H9 (cell line): Measurements from ENCODE around the gene PSMG2. TPM values are rescaled to one million over a fixed set of nuclear protein-coding genes. Genes with fewer than 3 reads are reported as not detected.

ENCODE experiments used
- DNase-seq: peaks from one replicate; pipeline ENCODE4 v3.0.0-alpha.2; 2017
- H2AFZ ChIP-seq: one replicate; pipeline ENCODE4 v1.6.1; 2013; ENCODE audit warnings: mild to moderate bottlenecking, low read length, control low read depth, moderate library complexity
- H2AK5ac ChIP-seq: 2 replicates; pipeline ENCODE4 v1.6.1; 2013; ENCODE audit warnings: low read length, control low read depth, mixed read lengths; ENCODE audit not compliant: insufficient read length
- H2BK120ac ChIP-seq: one replicate; pipeline ENCODE4 v1.6.1; 2013; ENCODE audit warnings: low read depth, mild to moderate bottlenecking, low read length, control low read depth, inconsistent platforms; ENCODE audit not compliant: poor library complexity, severe bottlenecking
- H2BK12ac ChIP-seq: 2 replicates; pipeline ENCODE4 v1.6.1; 2013; ENCODE audit warnings: low read length, control low read depth, mixed read lengths, low read depth; ENCODE audit not compliant: insufficient read length
- H2BK15ac ChIP-seq: 2 replicates; pipeline ENCODE4 v1.6.1; 2013; ENCODE audit warnings: low read depth, low read length, control low read depth
- H2BK20ac ChIP-seq: one replicate; pipeline ENCODE4 v1.6.1; 2013; ENCODE audit warnings: low read depth, mild to moderate bottlenecking, low read length, control low read depth, inconsistent platforms; ENCODE audit not compliant: poor library complexity, severe bottlenecking
- H2BK5ac ChIP-seq: 2 replicates; pipeline ENCODE4 v1.6.1; 2013; ENCODE audit warnings: low read length, control low read depth, mixed read lengths; ENCODE audit not compliant: insufficient read length
- H3K14ac ChIP-seq: 2 replicates; pipeline ENCODE4 v1.6.1; 2013; ENCODE audit warnings: low read length, control low read depth; ENCODE audit not compliant: insufficient read depth
- H3K18ac ChIP-seq: 2 replicates; pipeline ENCODE4 v1.6.1; 2013; ENCODE audit warnings: low read depth, mild to moderate bottlenecking, mixed read lengths, low read length, control low read depth; ENCODE audit not compliant: insufficient read length
- H3K23ac ChIP-seq: 2 replicates; pipeline ENCODE4 v1.6.1; 2013; ENCODE audit warnings: low read length, control low read depth, mixed read lengths, low read depth; ENCODE audit not compliant: insufficient read length
- H3K23me2 ChIP-seq: 2 replicates; pipeline ENCODE4 v1.6.1; 2013; ENCODE audit warnings: low read depth, mild to moderate bottlenecking, mixed read lengths, low read length, control low read depth; ENCODE audit not compliant: insufficient read length, poor library complexity, severe bottlenecking
- H3K27ac ChIP-seq: 2 replicates; pipeline ENCODE4 v1.5.1; 2013; ENCODE audit warnings: low read length, control low read depth, mixed read lengths, low read depth; ENCODE audit not compliant: insufficient read length
- H3K27me3 ChIP-seq: 2 replicates; pipeline ENCODE4 v1.6.1; 2013; ENCODE audit warnings: low read length, control low read depth, inconsistent platforms; ENCODE audit not compliant: insufficient read depth
- H3K4ac ChIP-seq: 2 replicates; pipeline ENCODE4 v1.6.1; 2013; ENCODE audit warnings: low read depth, mild to moderate bottlenecking, control low read depth, inconsistent platforms, low read length, moderate library complexity
- H3K4me1 ChIP-seq: 2 replicates; pipeline ENCODE4 v1.6.1; 2013; ENCODE audit warnings: low read length, control low read depth, inconsistent platforms; ENCODE audit not compliant: insufficient read depth
- H3K4me2 ChIP-seq: 2 replicates; pipeline ENCODE4 v1.6.1; 2013; ENCODE audit warnings: low read length, control low read depth, mixed read lengths; ENCODE audit not compliant: insufficient read length, insufficient read depth
- H3K56ac ChIP-seq: 2 replicates; pipeline ENCODE4 v1.6.1; 2013; ENCODE audit warnings: low read depth, mild to moderate bottlenecking, mixed read lengths, low read length, control low read depth; ENCODE audit not compliant: insufficient read length
- H3K79me1 ChIP-seq: 2 replicates; pipeline ENCODE4 v1.6.1; 2013; ENCODE audit warnings: low read depth, mild to moderate bottlenecking, moderate library complexity, low read length, control low read depth, inconsistent platforms; ENCODE audit not compliant: insufficient read depth, poor library complexity, severe bottlenecking
- H3K79me2 ChIP-seq: 2 replicates; pipeline ENCODE4 v1.6.1; 2013; ENCODE audit warnings: low read length, control low read depth, inconsistent platforms; ENCODE audit not compliant: insufficient read depth
- H3K9ac ChIP-seq: 2 replicates; pipeline ENCODE4 v1.6.1; 2013; ENCODE audit warnings: low read length, control low read depth, mixed read lengths; ENCODE audit not compliant: insufficient read length; ENCODE audit errors: extremely low read depth
- H3K9me3 ChIP-seq: one replicate; pipeline ENCODE4 v1.6.1; 2013; ENCODE audit warnings: low read depth, low read length, inconsistent platforms; ENCODE audit not compliant: control insufficient read depth
- H3T11ph ChIP-seq: one replicate; pipeline ENCODE4 v1.6.1; 2013; ENCODE audit warnings: mild to moderate bottlenecking, low read length, control low read depth, inconsistent platforms
- H4K20me1 ChIP-seq: one replicate; pipeline ENCODE4 v1.6.1; 2013; ENCODE audit not compliant: control insufficient read depth, insufficient read length, insufficient read depth
- H4K5ac ChIP-seq: 2 replicates; pipeline ENCODE4 v1.6.1; 2013; ENCODE audit warnings: low read depth, mild to moderate bottlenecking, mixed read lengths, low read length, control low read depth; ENCODE audit not compliant: insufficient read length
- H4K8ac ChIP-seq: replicated peaks from 2 replicates; pipeline ENCODE4 v1.6.1; 2013; ENCODE audit warnings: low read length, control low read depth, mixed read lengths, low read depth; ENCODE audit not compliant: insufficient read length
- H4K91ac ChIP-seq: 2 replicates; pipeline ENCODE4 v1.6.1; 2013; ENCODE audit warnings: low read depth, mild to moderate bottlenecking, moderate library complexity, mixed read lengths, low read length, control low read depth; ENCODE audit not compliant: insufficient read length
- H3K27ac Mint-ChIP-seq, 3 experiments: 2 replicates in 2 of 3; 3 replicates in 1 of 3; pipeline ENCODE4 v1.8.0; 2020 to 2021; ENCODE audit warnings: mixed read lengths in 3 of 3, mild to moderate bottlenecking in 1 of 3, moderate library complexity in 1 of 3
- H3K27me3 Mint-ChIP-seq: 2 replicates; pipeline ENCODE4 v1.8.0; 2021; ENCODE audit warnings: low read depth, mild to moderate bottlenecking, moderate library complexity, mixed read lengths
- H3K36me3 Mint-ChIP-seq, 3 experiments: 2 replicates in 2 of 3; 3 replicates in 1 of 3; pipeline ENCODE4 v1.8.0; 2020 to 2021; ENCODE audit warnings: low read depth in 3 of 3, mixed read lengths in 3 of 3; ENCODE audit not compliant: insufficient read depth in 1 of 3
- H3K4me1 Mint-ChIP-seq, 2 experiments: 2 replicates each; pipeline ENCODE4 v1.8.0; 2020; ENCODE audit warnings: mixed read lengths in 2 of 2
- H3K4me3 Mint-ChIP-seq, 2 experiments: 2 replicates in 1 of 2; 3 replicates in 1 of 2; pipeline ENCODE4 v1.8.0; 2020 to 2021; ENCODE audit warnings: mild to moderate bottlenecking in 2 of 2, mixed read lengths in 2 of 2, moderate library complexity in 1 of 2
- H3K9me3 Mint-ChIP-seq, 2 experiments: 2 replicates in 1 of 2; 3 replicates in 1 of 2; pipeline ENCODE4 v1.8.0; 2020; ENCODE audit warnings: mild to moderate bottlenecking in 2 of 2, mixed read lengths in 2 of 2, moderate library complexity in 1 of 2
- CTCF ChIP-seq: fragments of 200-600 bp; sonication (generic); conservative IDR thresholded peaks from 3 replicates; pipeline ENCODE4 v1.8.0; 2021; ENCODE audit warnings: antibody characterized with exemption, mild to moderate bottlenecking
- WGBS: extraction: QIAGEN DNeasy Blood & Tissue Kit; methylation state at CpG from one replicate; pipeline ENCODE4 v1.1.7; 2013; ENCODE audit warnings: missing lambda C conversion rate, low lambda C conversion rate, mixed read lengths; ENCODE audit not compliant: insufficient read length; ENCODE audit errors: extremely low coverage; 5-methylcytosine and 5-hydroxymethylcytosine counted together
- total RNA-seq: library from RNA; stranded (reverse); gene quantifications from 2 replicates; pipeline ENCODE4 v1.2.1, GENCODE V29; 2021

PSMG2 gene
- total RNA-seq, 1 experiment from 2014 or later: 72.2 TPM

- Mint-ChIP-seq H3K9me3 (peaks cover 0 to 2% of the 10 kb centered on the region in 2 experiments; a peak in 1 of 5 replicates), H3K4me1 (peaks cover 0 to 4% of the 10 kb centered on the region in 2 experiments; a peak in 2 of 4 replicates), H3K4me3 (no peak overlapping the region), H3K27ac (no peak overlapping the region), H3K27me3 (no peaks in the 10 kb centered on the region; the same call in 1 of the 2 replicates), H3K36me3 (no peaks in the 10 kb centered on the region)
- Histone ChIP-seq H4K8ac (no peak overlapping the region), H2BK5ac (no peak overlapping the region), H3K9ac (no peak overlapping the region), H3K9me3 (no peaks in the 10 kb centered on the region), H3K23me2 (no peaks in the 10 kb centered on the region), H3K56ac (no peak overlapping the region), H3K4me1 (no peaks in the 10 kb centered on the region), H3K27me3 (no peaks in the 10 kb centered on the region), H3K4ac (no peak overlapping the region), H2BK12ac (no peak overlapping the region), H4K20me1 (no peaks in the 10 kb centered on the region), H2AK5ac (no peak overlapping the region), H2BK20ac (no peak overlapping the region), H3K79me1 (no peaks in the 10 kb centered on the region), H4K91ac (no peak overlapping the region), H3K27ac (no peak overlapping the region), H3K23ac (no peak overlapping the region), H3K14ac (no peak overlapping the region), H2BK15ac (no peak overlapping the region), H2BK120ac (no peak overlapping the region), H3K79me2 (no peaks in the 10 kb centered on the region), H3T11ph (no peak overlapping the region), H3K4me2 (no peak overlapping the region), H3K18ac (no peak overlapping the region), H4K5ac (no peak overlapping the region), H2AFZ (no peak overlapping the region)
- no peak for TF ChIP-seq CTCF
- DNase-seq: no peak
- WGBS: no CpG with 5 or more reads among the region's 19 CpGs
Observed at GRCh38 chr18:12737243-12737902, 34.5 kb downstream of the PSMG2 start.
